Pulmonary artery endothelial cell (primary cell): ENCODE measurements around the gene ZNF740. TPM values are rescaled to one million over a fixed set of nuclear protein-coding genes. Genes with fewer than 3 reads are reported as not detected.
"Not testable (repeated sequence)": the region's sequence is repeated elsewhere in the genome, so short reads cannot be mapped to it uniquely, and the experiment has no call there.

Experiments
- DNase-seq: peaks from one replicate; pipeline ENCODE4 v3.0.0-alpha.2; 2011; ENCODE audit warnings: low read depth, low spot score
- total RNA-seq: library from RNA; depleted of rRNA; stranded (reverse); fragments of >200 nt; gene quantifications from 2 replicates; pipeline ENCODE4 v1.2.3, GENCODE V29; 2014

ZNF740 gene, protein sequence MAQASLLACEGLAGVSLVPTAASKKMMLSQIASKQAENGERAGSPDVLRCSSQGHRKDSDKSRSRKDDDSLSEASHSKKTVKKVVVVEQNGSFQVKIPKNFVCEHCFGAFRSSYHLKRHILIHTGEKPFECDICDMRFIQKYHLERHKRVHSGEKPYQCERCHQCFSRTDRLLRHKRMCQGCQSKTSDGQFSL
- 14.1 and 16.9 TPM in 2 replicates for total RNA-seq

- peak; percentile 80 for DNase-seq
These were observed at the start of gene ZNF740, which contains the start of gene CSAD for GRCh38 chr12:53180220-53180930. Gene ZNF740, plus strand, starts transcription at chr12:53180722. Its CDS starts 1,262 bp downstream, at chr12:53181984. Gene CSAD, minus strand, starts transcription at chr12:53180925. Its CDS starts 7,455 bp downstream, at chr12:53173470.

DNA sequence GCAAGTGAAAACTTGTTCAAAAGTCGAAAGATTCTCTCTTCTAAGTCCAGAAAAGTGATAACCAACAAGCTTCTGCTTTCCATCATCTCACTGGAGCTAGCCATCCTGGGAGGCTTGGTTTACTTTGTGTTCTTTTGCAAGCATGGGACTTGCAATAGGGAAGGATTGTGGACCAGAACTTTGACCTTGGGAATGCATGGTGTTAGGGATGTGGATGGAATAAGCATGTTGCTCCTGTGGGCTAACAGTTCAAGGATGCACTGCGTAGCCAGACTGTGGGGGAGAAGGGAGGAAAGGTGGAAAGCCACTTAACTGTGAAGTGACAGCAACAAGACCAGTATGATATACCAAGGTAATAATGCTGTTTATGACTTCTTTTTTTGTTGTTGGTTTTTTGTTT lies 48.7 kb upstream of the ZNF740 start:
- no peak for DNase-seq

DNA sequence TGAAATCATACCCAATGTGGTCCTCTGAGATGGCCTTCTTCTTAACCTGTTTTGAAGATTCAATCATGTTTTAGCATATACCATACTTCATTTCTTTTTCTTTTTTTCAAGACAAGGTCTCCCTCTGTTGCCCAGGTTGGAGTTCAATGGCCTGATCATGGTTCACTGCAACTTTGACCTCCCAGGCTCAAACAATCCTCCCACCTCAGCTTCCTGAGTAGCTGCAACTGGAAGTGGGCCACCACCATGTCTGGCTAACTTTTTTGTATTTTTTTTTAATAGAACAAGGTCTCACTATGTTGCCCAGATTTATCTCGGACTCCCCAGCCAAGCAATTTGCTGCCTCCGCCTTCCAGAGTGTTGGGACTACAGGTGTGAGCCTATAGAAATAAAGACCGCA lies 46.8 kb upstream of the ZNF740 start:
- no peak for DNase-seq

GRCh38 chr12:53143355-53143754 lies 37.2 kb upstream of the ZNF740 start:
- no peak for DNase-seq

DNA sequence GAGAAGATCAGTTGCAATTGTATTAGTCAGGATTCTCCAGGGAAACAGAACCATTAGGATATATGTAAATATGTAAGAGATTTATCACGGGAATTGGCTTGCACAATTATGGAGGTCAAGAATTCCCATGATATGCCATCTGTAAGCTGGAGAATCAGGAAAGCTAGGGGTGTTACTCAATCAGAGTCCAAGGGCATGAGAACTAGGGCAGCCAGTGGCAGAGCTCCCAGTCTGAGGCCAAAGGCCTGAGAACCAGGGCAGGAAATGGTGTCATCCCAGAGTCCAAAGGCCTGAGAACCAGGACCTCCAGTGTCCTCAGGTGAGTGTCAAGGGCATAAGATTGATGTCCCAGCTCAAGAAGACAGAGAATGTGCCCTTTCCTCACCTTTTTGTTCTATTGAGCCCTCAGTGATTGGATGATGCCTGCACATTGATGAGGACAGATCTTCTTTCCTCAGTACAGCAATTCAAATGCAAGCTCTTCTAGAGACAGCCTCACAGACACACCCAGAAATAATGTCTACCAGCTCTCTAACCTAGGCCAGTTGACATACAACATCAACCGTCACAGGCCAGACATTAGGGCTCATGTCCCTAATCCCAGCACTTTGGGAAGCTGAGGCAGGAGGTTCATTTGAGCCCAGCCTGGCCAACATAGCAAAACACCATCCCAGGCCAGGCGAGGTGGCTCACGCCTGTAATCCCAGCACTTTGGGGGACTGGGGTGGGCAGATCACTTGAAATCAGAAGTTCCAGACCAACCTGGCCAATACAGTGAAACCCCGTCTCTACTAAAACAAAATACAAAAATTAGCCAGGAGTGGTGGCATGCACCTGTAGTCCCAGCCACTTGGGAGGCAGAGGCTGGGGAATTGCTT lies 34.9 kb upstream of the ZNF740 start:
- DNase-seq, result no peak

GRCh38 chr12:53147181-53147580 lies 33.3 kb upstream of the ZNF740 start:
- DNase-seq, result no peak

GRCh38 chr12:53147653-53148052 lies 32.9 kb upstream of the ZNF740 start:
- no peak for DNase-seq

DNA sequence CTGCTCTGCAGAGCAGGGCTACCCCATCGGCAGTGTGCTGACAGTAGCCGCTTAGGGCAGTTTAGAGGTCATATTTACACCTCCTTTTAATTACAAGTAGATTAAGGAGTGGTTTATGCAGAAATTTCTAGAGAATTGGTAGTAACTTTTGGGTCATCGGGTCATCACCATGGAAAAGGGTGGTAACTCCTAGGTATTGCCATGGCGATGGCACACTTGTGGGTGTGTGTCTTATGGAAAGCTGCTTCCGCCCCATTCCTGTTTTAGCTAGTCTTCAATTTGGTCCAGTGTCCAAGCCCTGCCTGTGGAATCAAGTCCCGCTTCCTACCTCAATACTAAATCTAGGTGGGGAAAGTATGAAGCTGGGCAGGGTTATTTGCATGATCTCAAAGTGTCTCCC lies 29.5 kb upstream of the ZNF740 start:
- DNase-seq, result no peak

GRCh38 chr12:53152390-53152789 lies 28.1 kb upstream of the ZNF740 start:
- no peak for DNase-seq

- DNase-seq, result no peak
These were observed 21.2 kb upstream of the ZNF740 start for GRCh38 chr12:53159195-53159839.

GRCh38 chr12:53160000-53160399 lies 20.5 kb upstream of the ZNF740 start:
- DNase-seq, result no peak

- DNase-seq, result no peak
These were observed 19.8 kb upstream of the ZNF740 start for GRCh38 chr12:53160673-53161072.

GRCh38 chr12:53161119-53161911 lies 19.2 kb upstream of the ZNF740 start:
- no peak for DNase-seq

GRCh38 chr12:53163008-53163407 lies 17.5 kb upstream of the ZNF740 start:
- DNase-seq, result not testable (repeated sequence)

- DNase-seq, result no peak
These were observed 13.7 kb upstream of the ZNF740 start for GRCh38 chr12:53166837-53167236.

GRCh38 chr12:53169644-53170043 lies 10.9 kb upstream of the ZNF740 start:
- no peak for DNase-seq

GRCh38 chr12:53170215-53170614 lies 10.3 kb upstream of the ZNF740 start:
- DNase-seq, result no peak

DNA sequence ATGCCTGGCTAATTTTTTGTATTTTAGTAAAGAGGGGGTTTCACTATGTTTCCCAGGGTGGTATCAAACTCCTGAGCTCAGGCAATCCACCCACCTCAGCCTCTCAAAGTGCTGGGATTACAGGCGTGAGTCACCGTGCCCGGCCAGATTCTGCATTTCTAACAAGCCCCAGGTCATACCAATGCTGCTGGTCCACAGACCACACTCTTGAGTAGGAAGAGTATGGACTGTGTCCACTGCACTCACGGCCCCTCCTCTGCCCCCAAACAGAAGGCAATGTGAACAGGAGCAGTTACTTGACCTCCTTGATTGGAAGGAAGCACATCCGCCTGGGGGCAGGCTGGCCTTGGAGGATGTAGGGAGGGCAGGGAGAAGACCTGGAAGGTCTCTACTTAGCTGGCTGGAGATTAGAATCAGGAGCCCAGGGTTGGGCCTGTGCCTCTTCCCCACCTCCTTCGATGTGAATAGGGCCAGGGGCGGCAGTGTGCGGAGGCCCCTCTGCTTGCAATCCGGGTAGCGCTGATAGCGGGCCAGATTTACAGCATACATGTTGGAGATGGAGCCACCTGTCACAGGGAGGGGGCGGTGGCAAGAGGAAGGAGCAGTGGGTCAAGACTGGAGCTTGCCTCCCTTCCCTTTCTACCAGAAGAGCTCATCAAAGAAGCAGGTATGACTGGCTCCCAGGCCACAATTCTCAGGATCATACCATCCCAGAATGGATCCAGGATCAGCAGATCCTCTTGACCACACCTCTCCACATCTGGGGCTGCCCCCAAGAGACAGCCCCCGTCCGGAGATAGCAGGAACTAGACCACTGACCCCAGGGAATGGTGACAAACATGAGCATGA lies 9.4 kb upstream of the ZNF740 start:
- no peak for DNase-seq

DNA sequence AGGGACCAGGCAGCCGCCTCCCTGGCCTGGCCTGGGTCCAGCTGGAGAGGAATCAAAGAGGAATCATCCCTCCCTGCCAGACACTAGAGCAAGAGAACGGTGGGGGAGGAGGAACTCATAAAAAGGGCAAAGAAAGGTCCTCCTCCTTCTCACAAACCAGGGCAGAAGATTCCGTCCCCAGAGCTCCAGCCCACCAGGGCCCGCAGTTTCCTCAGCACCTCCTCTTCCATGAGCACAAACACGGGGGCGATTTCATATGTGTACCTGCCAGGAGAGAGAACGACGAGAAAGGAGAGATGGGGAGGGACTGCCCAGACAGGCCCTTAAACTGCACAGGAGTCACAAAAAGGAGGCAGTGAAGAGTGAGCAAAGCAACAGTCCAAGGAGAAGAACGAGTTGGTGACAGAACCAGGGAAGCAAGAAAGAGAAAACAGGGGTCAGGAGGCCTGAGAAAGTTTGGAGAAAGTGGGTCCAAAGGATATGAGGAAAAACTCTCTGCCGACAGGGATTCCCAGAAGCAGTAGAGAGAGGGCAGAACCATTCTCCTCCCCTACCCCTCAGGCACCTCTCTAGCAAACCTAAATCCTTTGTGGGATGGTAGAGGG lies 8.7 kb upstream of the ZNF740 start:
- no peak for DNase-seq
